ENCODE results near the gene GET4. TPM values are rescaled to one million over a fixed set of nuclear protein-coding genes. Genes with fewer than 3 reads are reported as not detected.

The GET4 gene
- total RNA-seq, 1 experiment from 2014 or later: 22.0 TPM

DNA sequence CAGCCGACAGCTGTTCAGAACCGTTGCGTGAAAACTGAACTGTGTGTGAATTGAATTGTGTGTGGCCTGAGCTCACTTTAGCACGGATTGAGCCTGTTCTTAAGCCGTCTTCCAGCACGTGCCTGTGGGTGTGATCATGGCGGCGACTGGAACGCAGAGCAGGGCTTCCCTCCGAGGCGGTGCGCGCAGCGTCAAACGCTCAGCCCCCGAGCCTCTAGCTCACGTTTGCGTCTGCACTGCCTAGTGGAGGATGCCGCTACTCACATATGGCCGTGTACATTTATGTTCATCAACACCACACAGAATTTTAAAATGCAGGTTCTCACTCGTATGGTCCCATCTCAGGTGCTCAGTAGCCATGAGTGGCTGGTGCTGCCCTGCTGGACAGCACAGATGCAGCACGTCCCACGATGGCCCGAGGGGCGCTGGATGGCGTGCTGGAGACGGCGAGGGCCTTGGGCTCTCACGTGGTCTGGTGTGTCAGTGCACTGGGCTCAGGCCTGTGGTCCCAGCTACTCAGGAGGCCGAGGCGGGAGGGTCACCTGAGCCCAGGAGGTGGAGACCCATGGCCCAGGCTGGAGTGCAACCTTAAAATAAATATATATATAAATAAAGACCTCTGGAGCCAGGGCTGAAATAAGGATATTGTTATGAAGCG, 22.1 kb upstream of the GET4 start:
- no peak overlapping the region for H3K4me3 ChIP-seq
- H3K9me3 ChIP-seq (replicated peaks): no peaks in the 10 kb centered on the region
- 0 out of 2 replicates have a peak, but pooled peaks cover 3% of the 10 kb centered on the region for H3K36me3 ChIP-seq
- no peaks in the 10 kb centered on the region for H3K27me3 ChIP-seq
- H3K27ac ChIP-seq: no peak overlapping the region
- no peaks in the 10 kb centered on the region for H3K4me1 ChIP-seq
- no peak for DNase-seq

DNA sequence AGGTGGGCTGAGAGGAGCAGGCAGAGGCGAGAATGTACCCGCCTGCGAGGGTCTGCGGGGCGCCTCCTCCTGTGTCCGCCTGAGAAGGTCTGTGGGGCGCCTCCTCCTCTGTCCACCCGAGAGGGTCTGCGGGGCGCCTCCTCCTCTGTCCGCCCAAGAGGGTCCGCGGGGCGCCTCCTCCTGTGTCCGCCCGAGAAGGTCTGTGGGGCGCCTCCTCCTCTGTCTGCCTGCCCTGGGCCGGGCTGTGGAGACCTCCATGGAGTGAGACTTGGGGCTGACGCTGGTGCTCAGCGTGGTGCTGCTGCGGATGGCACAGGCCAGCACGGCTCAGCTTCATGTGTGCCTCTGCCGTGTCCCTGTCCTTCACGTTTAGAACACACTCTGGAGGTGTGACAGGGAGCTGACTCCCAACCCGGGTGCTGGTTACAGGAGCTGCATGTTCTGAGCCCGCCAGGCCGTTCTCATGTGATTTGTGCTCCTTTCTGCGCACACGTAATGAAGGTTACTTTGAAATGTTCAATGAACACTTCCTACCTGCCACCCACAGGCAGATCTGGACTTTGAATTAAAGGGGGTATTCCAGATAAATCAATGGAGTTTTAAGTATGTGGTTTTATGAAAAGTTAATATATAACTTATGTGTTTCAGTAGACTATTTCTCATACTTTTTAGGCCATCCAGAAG, 20.5 kb upstream of the GET4 start:
- no peaks in the 10 kb centered on the region for H3K4me1 ChIP-seq
- no peaks in the 10 kb centered on the region for H3K27me3 ChIP-seq
- peaks cover 3% of the 10 kb centered on the region; the same call in 1 of the 2 replicates for H3K36me3 ChIP-seq
- no peak overlapping the region for H3K27ac ChIP-seq
- H3K4me3 ChIP-seq: no peak overlapping the region
- no peaks in the 10 kb centered on the region for H3K9me3 ChIP-seq (replicated peaks)
- DNase-seq: no peak

DNA sequence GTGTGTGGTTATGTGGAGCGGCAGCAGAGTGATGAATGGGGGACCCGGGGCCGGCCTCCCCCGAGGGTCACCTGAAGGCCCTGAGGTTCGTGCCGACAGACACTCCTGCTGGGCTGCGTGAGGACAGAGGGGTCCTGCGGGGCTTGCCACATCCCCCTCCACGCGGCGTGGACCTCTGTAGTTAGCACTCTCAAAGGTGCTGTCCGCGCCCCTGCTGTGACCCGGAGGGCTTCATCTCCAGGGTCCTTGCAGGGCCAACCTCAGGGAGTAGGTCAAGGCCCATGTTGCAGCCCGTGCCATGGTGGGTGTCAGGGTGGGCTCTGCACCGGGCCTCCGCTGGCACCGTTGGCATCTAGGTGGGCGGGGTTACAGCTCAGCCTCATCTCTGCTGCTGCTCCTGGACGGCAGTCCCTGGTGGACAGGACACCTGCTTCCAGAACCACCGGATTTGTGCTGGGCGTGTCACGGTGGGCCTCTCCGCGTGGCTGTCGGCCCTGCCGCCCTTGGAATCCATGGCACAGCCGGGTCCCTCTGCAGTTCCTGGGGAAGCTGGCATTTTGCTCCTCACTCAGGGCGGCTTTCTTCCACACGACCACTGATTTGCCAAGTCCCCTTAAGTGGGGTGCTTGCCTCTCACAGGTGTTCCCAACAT, 19.8 kb upstream of the GET4 start:
- Histone ChIP-seq H3K4me1 (no peaks in the 10 kb centered on the region), H3K36me3 (peaks cover 6% of the 10 kb centered on the region; the same call in 1 of the 2 replicates), H3K4me3 (no peak overlapping the region), H3K27ac (no peak overlapping the region), H3K27me3 (no peaks in the 10 kb centered on the region), H3K9me3 (replicated peaks) (no peaks in the 10 kb centered on the region)
- DNase-seq: no peak

DNA sequence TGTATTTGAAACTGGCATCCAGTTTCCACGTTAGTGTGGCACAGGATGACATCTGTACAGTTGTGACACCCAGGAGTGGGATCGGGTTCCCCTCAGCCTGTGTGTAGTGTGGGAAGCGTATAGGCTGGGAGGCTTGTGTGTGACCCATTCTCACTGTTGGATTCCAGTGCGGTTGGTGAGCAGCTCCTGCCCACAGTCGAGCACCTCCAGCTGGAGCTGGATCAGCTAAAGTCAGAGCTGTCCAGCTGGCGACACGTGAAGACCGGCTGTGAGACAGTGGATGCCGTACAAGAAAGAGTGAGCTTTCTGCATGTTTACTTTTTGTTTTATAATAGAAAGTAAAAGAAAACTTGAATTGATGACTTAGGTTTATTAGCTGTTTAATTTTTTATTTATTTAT, 18.7 kb upstream of the GET4 start:
- Histone ChIP-seq H3K27me3 (no peaks in the 10 kb centered on the region), H3K36me3 (peaks cover 6% of the 10 kb centered on the region; the same call in 1 of the 2 replicates), H3K4me3 (no peak overlapping the region), H3K9me3 (replicated peaks) (no peaks in the 10 kb centered on the region), H3K4me1 (no peaks in the 10 kb centered on the region), H3K27ac (no peak overlapping the region)
- DNase-seq: no peak

DNA sequence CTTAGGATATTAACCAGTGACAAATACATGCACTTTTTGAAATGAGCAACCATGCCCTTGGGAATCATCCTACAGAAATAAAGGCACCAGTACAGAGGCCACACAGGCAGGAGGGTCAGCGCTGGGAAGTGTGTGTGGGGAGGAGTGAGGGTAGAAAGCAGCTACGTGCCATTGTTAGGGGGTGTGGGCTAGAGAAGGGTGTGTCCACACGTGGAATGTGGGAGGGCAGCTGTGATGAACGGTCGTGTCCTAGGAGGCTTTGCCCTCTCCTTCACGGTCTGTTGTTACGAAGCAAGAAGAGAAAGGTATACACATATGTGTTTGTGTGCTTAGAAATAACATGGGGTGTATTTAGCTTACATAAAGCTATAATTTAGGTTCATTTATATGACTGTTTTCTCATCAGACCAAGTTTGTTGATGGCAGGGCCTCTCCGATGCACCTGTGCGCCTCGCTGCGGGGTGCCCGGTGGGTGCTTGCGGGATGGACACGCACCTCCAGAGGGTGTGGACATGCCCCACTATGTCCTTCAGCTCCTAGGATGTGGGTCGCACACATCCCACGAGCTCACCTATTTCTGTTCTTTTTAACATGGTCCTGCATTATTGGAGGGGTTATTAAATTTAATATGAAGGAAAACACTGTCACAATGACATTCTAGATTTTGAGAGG, 16.9 kb upstream of the GET4 start:
- Histone ChIP-seq H3K27ac (no peak overlapping the region), H3K36me3 (peaks cover 6% of the 10 kb centered on the region; the same call in 1 of the 2 replicates)

DNA sequence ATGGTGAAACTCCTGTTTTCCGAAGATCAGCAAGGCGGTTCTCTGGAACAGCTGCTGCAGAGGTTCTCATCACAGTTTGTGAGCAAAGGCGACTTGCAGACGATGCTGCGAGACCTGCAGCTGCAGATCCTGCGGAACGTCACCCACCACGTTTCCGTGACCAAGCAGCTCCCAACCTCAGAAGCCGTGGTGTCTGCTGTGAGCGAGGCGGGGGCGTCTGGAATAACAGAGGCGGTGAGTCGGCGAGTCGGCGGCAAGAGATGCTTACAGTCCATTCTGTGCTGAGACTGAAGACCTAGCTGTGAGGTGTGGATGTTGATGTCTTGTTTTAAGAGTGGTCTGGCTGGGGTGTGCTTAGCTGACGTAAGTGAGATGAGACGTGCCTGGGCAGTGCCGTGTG, 16.2 kb upstream of the GET4 start:
- Histone ChIP-seq H3K4me1 (no peaks in the 10 kb centered on the region), H3K27ac (no peak overlapping the region), H3K4me3 (no peak overlapping the region), H3K36me3 (peaks cover 6% of the 10 kb centered on the region; the same call in 1 of the 2 replicates), H3K9me3 (replicated peaks) (no peaks in the 10 kb centered on the region), H3K27me3 (no peaks in the 10 kb centered on the region)
- DNase-seq: no peak

More for the DNA sequence above, 16.9 kb upstream of the GET4 start:
- no peaks in the 10 kb centered on the region for H3K9me3 ChIP-seq (replicated peaks)
- no peaks in the 10 kb centered on the region for H3K4me1 ChIP-seq
- no peaks in the 10 kb centered on the region for H3K27me3 ChIP-seq
- DNase-seq: no peak
- no peak overlapping the region for H3K4me3 ChIP-seq

DNA sequence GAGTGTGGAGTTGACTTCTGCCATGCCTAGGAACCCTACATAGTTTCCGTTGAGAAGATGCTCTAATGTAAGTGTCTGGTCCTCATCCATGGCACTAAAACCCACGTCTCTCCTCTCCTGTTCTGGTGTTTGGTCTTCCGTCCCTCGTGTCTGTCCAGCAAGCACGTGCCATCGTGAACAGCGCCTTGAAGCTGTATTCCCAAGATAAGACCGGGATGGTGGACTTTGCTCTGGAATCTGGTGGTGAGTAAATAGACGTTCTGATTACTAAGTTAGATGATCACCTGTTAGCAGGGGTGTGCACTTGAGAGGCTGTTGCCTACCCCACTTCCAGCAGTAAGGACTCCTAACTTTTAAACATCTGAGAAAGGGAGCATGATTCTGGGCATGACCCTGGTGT, 15.1 kb upstream of the GET4 start:
- peaks cover 6% of the 10 kb centered on the region; the same call in 1 of the 2 replicates for H3K36me3 ChIP-seq
- no peaks in the 10 kb centered on the region for H3K27me3 ChIP-seq
- H3K4me1 ChIP-seq: no peaks in the 10 kb centered on the region
- no peak overlapping the region for H3K27ac ChIP-seq
- no peak for DNase-seq
- H3K9me3 ChIP-seq (replicated peaks): no peaks in the 10 kb centered on the region
- H3K4me3 ChIP-seq: no peak overlapping the region

DNA sequence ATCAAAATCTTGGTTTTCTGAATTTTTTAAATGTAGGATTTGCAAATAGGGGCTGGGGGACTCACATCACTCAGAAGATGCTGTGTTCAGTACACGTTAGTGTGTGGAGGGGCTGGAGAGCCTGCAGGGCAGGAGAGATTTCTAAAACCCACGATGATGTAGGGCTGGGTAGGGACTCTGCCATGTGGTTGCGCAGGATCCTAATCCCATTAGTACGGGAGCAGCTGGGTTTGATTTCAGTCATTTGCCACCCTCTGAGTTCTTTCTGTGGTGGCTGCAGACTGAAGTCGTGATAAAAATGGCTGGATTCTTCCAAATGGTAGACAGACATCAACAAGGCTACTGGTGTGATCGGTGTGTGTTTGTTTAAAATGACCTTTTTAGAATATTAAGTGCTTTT, 14.2 kb upstream of the GET4 start:
- H3K27ac ChIP-seq: no peak overlapping the region
- H3K4me1 ChIP-seq: no peaks in the 10 kb centered on the region
- DNase-seq: no peak
- no peaks in the 10 kb centered on the region for H3K9me3 ChIP-seq (replicated peaks)
- no peaks in the 10 kb centered on the region for H3K27me3 ChIP-seq
- peaks cover 6% of the 10 kb centered on the region; the same call in 1 of the 2 replicates for H3K36me3 ChIP-seq
- H3K4me3 ChIP-seq: no peak overlapping the region

DNA sequence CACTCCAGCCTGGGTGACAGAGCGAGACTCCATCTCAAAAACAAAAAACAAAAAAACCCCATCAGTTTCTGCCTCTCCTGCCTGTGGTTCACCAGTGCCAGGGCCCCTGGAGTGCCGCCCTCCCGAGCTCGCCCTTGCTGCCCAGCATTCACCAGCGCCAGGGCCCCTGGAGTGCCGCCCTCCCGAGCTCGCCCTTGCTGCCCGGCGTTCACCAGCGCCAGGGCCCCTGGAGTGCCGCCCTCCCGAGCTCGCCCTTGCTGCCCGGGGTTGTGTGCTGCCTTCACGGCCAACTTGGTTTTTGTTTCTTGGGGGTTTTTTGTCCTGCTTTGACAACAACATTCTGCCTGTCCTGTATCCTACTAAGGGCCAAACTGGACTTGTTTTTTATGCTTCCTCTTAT, 13.2 kb upstream of the GET4 start:
- Histone ChIP-seq H3K36me3 (peaks cover 3% of the 10 kb centered on the region; the same call in 1 of the 2 replicates), H3K4me3 (no peak overlapping the region), H3K27ac (no peak overlapping the region), H3K27me3 (no peaks in the 10 kb centered on the region), H3K9me3 (replicated peaks) (no peaks in the 10 kb centered on the region), H3K4me1 (no peaks in the 10 kb centered on the region)
- no peak for DNase-seq

DNA sequence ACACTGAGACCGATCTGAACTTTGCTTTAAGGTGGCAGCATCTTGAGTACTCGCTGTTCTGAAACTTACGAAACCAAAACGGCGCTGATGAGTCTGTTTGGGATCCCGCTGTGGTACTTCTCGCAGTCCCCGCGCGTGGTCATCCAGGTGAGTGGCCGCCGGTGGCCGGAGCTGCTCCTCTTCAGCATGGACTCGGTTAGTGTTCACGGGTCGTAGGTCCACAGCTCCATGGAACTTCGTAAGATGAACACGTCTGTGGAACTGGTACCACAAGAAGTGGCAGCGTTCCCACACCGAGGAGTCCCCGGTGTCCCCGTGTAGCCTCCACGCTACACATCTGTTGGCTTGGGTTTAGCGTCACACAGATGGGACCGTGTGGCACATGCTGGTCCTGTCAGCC, 10.4 kb upstream of the GET4 start:
- Histone ChIP-seq H3K4me1 (no peaks in the 10 kb centered on the region), H3K36me3 (peaks cover 3% of the 10 kb centered on the region; the same call in 1 of the 2 replicates), H3K27ac (no peak overlapping the region), H3K4me3 (no peak overlapping the region), H3K9me3 (replicated peaks) (no peaks in the 10 kb centered on the region), H3K27me3 (no peaks in the 10 kb centered on the region)
- DNase-seq: no peak

DNA sequence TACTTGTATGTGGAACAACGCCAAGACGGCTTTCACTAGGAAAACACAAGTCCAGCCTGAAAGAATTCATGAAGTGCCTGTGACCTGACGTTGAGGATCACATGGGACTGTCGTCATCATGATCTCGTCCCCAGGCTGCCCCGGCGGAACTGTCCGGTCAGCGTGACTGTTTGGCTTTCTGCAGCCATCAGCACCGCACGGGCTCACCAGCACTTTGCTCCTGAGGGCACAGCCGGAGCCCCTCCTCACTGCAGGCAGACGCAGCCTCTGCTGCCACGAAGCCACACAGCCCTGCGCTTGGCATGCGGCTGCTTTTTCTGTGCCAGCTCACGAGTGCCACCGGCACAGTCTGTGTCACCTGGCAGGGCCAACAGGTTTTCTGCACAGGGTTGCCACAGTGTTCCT, 9.4 kb upstream of the GET4 start:
- Histone ChIP-seq H3K4me1 (no peaks in the 10 kb centered on the region), H3K4me3 (no peak overlapping the region), H3K27ac (no peak overlapping the region), H3K27me3 (no peaks in the 10 kb centered on the region), H3K36me3 (no peaks in the 10 kb centered on the region; the same call in 1 of the 2 replicates), H3K9me3 (replicated peaks) (no peaks in the 10 kb centered on the region)
- no peak for DNase-seq

DNA sequence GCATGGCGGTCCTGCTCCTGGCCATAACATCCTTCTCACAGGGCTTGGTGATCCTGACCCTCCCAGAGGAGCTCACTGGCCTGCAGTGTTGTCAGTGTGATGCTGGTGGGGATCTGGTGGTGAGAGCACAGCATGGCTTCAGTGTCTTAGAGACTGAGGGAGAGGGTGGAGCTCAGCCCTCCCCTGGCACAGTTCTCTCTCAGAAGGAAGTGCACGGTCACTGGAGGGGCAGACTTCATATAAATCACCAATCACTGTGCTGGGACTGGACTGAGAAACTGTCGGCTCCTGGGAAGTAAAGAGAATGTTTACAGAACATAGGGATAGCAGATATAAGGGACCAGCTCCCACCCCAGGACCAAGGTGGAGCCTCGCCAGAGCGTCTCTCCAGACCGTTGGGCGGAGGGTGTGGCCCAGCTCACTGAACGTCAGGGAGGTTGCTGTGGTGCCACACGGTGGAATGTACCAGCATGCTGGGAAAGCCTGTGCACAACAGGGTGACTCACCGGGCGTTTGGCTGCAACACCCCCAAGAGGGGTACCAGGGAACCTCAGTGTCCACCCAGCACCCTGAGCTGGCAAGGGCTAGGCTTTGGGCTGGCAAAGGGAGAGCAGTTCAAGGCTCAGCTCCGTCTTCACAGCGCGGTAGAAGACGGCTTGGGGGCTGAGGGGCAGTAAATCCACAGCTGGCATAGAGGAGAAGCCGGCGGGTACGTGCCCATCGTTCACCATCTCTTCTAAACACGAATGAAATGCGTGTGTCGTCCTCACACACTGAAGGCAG, 8.8 kb upstream of the GET4 start:
- H3K27ac ChIP-seq: no peak overlapping the region
- H3K36me3 ChIP-seq: no peaks in the 10 kb centered on the region
- H3K4me1 ChIP-seq: no peaks in the 10 kb centered on the region
- H3K27me3 ChIP-seq: no peaks in the 10 kb centered on the region
- no peak overlapping the region for H3K4me3 ChIP-seq
- no peaks in the 10 kb centered on the region for H3K9me3 ChIP-seq (replicated peaks)
- DNase-seq: no peak

DNA sequence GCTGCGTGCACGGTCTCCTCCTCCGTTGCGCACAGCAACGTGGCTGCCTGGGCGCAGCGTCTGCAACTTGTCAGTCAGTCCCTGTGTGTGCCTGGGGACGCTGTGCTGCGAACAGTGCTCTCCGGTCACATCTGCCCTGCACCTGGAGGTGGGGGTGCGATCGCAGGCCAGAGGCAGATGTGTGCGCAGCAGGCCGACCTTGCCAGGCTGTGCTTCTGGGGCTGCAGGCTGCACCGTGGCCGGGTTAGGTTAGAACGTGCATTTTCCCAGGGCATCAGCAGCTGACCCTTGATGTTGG, 8.2 kb upstream of the GET4 start:
- DNase-seq: no peak
- H3K27me3 ChIP-seq: no peaks in the 10 kb centered on the region
- 0 out of 2 replicates have a peak, but pooled peaks cover 1% of the 10 kb centered on the region for H3K36me3 ChIP-seq

DNA sequence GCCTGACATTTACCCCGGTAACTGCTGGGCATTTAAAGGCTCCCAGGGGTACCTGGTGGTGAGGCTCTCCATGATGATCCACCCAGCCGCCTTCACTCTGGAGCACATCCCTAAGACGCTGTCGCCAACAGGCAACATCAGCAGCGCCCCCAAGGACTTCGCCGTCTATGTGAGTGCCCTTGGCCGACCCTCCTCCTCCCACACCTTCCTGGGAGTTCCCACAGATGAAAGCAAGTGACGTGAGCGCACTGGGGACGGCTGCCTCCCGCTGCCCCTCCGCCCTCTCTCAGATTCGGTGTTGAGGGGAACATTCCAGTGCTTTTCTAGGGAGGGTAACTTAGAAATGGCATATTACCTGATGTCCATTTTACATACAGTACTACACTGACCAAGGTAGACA, 7.0 kb upstream of the GET4 start:
- Histone ChIP-seq H3K4me3 (no peak overlapping the region), H3K27me3 (no peaks in the 10 kb centered on the region), H3K9me3 (replicated peaks) (no peaks in the 10 kb centered on the region), H3K4me1 (no peaks in the 10 kb centered on the region), H3K27ac (no peak overlapping the region), H3K36me3 (0 out of 2 replicates have a peak, but pooled peaks cover 2% of the 10 kb centered on the region)
- no peak for DNase-seq

More for the DNA sequence above, 8.2 kb upstream of the GET4 start:
- H3K27ac ChIP-seq: no peak overlapping the region
- no peaks in the 10 kb centered on the region for H3K9me3 ChIP-seq (replicated peaks)
- no peak overlapping the region for H3K4me3 ChIP-seq
- no peaks in the 10 kb centered on the region for H3K4me1 ChIP-seq
